LHCN-M2 (cell line): Measurements from ENCODE around the gene MYRFL. TPM values are rescaled to one million over a fixed set of nuclear protein-coding genes. Genes with fewer than 3 reads are reported as not detected.
"Not testable (repeated sequence)": the region's sequence is repeated elsewhere in the genome, so short reads cannot be mapped to it uniquely, and the experiment has no call there.

Experiments
- DNase-seq: peaks from one replicate; pipeline ENCODE4 v3.0.0-alpha.2; 2012; ENCODE audit warnings: low read depth
- total RNA-seq: library from RNA; depleted of rRNA; stranded (reverse); fragments of >200 nt; gene quantifications from 2 replicates; pipeline ENCODE4 v1.2.3, GENCODE V29; 2014

The MYRFL gene
- total RNA-seq, 1 experiment from 2014 or later = not detected

DNA sequence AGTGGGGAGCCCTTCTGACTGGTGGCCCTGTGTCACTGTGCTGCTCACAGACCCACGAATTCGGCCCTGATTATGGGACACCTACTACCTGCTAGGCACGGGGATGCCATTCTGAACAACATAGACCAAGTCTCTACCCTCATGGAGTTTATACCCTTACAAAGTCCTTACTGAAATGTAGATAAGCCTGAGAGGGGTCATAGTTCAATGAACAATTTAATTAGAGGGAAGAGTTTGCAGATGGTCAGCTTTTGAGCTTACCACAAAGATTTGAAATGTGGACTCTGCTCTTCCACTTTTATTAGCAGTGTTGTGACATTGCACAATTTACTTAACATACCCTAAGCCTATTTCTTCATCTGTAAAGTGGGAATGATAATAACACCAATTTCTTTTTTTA, 161.1 kb downstream of the MYRFL start:
- DNase-seq = no peak

DNA sequence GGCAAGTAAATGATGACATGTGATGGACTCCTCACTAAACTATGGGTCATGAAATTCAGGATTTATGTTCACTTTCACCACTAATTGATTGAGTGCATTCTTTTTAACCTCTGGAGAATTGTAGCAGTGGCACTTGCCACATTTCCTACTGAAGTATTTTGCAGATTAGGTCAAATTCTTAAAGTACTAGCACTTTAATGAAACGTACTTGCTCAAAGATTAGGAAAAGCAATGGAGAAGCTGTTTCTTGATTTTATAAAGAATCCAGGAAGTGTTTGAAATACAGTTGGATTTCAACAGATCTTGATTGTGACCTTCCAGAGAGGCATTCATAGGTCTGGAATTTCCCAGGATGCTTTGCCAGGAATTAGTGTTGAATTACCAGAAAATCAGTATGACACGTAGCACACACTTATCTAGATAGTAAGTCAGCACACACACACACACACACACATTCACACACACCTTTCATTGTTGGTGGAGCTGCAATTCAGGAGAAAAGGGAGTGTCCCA, 162.6 kb downstream of the MYRFL start:
- peak; percentile 92 for DNase-seq

DNA sequence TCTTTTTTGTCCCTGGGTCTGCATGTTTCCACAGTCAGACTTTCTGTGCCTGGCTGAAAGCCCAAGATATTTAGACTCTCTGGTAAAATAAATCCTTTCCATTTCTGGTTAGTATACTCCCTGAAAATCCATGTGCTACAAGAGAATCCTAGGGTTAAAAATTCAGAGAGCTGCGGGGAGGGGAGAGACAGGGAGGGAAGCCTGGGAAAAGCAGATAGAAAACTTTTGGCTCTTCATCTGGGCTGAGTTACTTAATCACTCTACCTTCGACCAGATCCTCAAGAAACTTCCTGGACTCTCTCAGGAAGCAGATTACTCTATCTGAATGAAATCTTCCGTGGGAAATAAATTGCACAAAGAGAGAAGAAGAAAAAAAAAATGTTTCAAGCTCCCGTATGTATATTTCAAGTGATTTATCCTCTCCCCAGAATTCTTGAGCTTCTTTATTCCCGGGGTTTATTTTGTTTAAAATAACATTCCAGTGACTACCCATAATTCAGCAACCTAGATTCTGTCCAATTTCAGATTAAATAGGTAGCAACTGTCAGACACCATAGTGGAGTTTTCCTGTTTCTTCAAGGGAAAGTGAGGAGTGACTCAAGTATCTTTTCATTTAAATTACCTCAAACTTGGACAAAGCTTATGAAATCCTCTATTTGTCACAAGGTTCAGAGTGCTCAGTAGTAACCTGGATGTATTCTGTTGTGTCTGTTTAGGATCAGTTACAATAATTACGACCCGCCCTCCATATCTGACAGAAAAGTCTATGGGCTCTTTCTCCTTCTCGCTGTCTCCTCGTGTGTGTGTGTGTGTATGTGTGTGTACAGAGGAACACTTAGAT, 163.7 kb downstream of the MYRFL start:
- DNase-seq = peak; percentile 33

DNA sequence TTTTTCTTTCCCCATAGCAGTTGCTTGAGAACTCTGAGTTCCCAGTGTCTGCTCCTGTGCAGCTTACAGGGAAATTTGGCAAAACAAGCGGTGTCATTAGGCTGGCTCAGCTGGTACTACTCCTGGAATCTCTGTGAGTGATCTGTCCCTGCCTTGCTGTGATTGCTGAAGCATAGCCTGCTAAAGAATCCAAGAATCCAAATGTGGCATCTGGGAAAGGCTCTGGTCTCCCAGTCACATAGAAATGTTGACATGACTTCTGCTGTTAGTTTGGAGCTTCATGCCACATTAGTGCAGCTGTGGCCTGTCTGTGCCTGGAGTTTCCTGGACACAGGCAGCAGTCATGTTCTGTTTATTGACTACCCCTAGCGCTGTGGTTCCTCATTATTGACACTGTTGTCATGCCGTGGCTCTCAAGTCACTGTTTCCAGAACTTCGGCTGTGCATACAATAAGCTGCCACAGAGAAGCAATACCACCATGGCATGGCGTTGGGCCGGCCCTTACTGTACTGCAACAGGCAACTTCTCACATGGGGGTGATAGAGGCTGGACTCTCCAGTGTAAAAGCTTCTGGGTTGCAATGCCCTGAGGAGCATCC, 166.8 kb downstream of the MYRFL start:
- no peak for DNase-seq

DNA sequence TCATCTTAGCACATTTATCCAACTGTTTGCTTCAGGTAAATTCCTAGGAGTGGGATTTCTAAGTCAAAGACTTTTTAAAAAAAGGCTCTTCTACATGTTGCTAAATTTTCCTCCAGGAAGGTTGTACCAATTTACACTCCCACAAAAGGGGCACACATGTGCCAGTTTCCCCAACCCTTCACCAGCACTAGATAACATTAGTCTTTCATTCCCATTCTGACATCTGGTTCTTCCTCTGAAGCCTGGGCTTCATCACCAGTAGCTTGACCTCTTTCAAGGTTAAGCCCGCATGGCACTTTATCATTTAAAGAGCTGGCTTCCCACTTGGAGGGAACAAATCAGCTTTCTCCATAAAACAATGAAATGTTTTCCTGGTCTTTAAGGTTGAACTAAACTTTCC, 168.4 kb downstream of the MYRFL start:
- no peak for DNase-seq

DNA sequence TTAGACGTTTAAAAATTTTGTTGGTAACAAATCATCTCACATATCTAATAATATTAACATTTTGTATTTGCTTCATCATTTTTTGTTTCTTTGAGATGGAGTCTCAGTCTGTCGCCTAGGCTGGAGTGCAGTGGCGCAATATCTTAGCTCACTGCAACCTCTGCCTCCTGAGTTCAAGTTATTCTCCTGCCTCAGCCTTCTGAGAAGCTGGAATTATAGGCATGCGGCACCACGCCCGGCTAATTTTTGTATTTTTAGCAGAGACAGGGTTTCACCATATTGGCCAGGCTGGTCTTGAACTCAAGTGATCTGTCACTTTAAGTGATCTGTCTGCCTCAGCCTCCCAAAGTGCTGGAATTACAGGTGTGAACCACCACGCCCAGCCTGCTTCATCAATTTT, 169.1 kb downstream of the MYRFL start:
- DNase-seq = not testable (repeated sequence)

DNA sequence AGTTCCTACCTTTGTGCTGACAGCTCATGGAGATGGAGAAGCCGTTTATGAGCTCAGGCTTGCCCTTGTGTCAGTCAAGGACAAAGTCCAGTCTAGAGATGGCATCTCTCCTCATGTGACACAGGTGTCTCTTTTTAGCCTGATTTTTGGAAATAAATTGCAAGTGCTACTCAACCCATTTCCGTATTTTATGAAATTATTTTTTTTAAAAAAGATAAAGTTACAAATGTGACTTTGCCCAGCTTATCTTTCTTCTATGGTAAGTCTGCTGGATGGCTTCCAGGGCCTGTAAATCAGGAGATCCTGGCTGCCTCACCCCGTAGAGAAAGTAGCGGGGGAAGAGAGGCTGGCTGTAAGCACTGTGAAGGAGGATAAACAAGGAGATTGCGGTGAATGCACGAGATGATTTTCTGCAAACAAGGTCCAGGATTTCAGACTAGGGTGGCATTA, 169.7 kb downstream of the MYRFL start:
- no peak for DNase-seq

DNA sequence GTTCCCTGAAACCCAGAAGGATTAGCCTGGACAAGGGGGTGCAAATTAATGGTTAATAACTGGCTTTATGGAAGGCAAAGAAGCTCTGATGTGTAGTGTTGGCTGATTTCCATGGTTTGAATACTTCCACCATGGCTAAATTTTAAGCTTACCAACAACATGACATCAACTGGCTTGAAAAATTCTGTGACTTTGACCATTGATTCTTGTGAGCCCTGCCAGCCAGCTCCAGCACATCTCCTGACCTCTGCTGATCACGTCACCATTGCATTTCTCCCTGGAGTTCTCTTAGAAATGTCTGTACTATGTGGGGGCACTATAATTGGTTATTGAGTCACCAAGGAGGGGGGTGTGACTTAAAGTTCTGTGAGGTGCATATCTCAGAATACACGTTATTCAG, 171.2 kb downstream of the MYRFL start:
- no peak for DNase-seq

DNA sequence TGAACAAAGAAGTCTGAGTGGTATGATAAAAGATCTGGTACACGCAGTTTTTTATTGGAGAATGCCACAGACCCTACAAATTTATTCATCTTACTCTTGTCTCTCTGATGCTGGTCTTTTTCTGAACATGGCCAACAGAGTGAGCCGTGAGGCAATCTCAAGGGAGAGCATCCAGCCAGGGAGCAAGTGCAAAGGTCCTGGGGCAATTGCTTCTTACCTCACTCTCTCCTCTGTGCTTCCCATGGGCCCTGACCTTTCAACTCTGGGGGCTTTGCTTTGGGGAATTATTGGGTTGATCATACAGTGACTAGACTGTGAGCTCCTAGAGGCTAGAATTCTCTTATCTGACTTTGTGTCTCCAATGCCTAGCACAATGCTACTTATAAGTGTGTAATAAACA, 171.7 kb downstream of the MYRFL start:
- no peak for DNase-seq

DNA sequence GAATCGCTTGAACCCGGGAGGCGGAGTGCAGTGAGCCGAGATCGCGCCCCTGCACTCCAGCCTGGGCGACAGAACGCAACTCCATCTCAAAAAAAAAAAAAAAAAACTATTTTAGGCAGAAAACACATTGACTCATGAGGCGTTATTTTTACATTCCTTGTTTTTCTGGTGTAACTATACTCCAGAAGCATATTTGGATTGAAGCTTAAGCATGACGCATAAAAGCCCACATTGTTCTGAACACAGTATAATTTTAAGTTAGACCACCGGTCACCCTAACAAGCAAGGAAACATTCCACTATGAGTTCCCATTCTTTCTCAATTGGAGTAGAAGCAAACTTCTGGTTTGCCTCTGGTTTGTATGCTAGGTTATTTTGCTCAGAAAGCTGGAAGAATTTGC, 173.0 kb downstream of the MYRFL start:
- DNase-seq = peak; percentile 59

DNA sequence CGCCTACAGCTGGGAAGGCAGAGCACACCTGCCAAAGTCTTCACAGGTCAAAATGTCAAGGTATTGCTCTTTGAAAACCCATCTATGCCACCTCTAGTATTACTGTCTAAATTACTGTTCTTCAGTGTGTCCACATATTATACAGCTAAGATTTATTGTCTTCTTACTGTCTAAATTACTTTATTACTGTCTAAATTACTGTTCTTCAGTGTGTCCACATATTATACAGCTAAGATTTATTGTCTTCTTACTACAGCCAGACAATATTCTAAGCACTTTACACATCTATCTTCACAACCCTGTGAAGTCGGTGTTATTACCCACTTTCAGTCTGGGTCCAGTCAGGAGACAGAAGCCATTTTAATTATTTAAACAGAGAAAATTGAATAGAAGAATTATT, 173.9 kb downstream of the MYRFL start:
- no peak for DNase-seq

DNA sequence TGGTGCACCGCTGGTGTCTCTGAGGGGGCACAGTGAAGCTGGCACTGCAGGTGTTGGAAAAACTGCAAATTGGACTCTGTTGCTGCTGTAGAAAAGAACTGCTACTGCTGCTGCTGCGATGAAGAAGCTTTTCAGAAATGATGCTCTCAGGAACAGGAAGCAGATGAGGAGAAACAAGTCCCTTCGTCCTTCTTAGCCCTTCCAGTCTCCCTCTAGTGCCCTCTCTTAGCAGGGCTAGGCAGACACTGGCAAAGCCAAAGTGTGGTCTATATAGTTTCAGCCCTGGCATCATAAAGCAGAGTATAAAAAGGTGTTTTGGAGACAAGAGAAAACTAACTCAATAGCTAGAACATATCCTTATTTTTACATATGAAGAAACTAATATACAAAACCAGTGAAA, 174.5 kb downstream of the MYRFL start:
- no peak for DNase-seq

DNA sequence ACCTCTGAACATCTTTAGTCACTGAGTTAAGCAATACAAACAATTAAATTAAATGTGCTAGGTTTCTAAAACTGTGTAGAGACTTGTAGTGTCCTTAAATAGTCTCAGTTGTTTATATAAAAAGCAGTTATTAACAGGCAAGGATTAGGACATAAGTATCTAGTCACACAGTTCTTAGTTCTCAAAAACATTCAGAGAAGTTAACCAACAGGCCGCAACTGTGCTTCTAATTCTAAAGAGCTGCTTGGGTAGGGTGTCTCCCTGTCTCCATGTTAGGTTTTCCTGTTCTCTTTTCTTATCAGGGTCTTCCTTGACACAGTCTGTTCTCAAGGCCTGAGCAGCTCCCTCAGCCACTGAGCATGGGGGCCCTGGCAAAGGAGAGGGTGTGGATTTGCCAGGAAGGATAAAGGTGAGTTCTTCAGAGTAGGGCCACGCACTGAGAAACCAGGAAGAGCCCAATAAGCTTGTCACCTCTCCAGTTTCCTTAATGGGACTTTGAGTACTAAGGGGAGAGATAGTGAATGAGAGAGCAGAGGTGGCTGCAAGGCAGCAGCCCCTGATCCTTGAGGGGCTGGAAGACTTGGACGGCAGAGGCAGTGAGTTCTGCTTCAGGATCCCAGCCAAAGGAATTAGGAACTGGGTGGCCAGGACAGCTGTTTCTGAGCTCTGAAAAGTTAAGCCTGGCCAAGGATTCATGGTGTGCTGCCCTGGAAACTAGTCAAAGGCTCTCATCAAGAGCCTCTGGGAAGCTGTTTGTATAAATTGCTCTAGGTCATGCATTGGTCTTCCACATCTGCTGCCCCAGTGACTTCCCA, 177.3 kb downstream of the MYRFL start:
- no peak for DNase-seq

DNA sequence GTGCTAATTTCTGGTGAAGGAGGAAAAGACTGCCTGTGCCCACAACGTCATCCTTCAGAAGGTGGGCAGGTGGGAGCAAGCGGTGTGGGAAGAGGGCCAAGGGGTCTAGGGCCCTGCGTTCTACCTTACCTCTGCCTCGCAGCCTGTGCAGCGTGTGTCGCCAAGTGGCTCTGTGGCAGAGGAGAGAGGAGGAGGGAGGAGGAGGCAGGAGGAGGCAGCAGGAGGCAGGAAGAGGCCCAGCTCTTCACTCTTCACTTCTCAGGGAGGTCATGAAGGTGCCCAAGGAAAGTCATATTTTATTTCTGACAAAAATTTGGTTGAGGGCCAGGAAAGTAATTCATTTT, 177.9 kb downstream of the MYRFL start:
- no peak for DNase-seq

DNA sequence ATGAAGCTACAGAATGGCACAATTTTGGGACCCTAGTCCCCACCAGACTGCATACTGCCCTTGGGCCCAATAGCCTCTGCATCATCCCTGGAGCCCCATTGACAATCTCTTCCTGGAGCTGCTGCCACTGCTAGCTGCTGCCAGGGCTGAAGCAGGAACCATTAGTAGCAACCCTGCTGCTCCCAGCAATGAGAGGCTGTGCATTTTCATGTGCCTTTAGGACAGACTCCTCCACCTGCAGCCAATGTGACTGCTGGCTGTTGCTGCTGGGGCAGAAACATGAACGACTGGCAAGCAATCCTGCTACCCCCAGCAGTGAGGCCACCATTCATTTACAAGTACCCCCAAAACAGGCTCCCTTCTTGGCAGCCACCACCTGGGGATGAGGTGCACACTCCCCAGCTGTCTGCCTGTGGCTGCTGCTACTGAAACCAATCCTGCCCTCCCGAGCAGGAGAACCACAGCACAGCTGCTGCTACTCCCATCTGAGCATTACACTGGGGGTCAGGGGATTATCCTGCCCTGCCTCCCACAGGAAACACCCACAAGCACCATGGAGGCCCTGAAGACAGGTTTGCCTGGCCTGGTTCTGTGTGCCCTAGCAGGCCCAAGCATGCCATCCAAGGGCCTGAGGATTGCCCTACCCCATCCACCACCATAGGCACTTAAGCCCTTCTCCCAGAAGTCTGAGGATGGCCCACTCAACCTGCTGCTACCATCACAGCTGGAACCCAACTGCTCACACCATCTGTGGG, 181.0 kb downstream of the MYRFL start:
- DNase-seq = no peak

DNA sequence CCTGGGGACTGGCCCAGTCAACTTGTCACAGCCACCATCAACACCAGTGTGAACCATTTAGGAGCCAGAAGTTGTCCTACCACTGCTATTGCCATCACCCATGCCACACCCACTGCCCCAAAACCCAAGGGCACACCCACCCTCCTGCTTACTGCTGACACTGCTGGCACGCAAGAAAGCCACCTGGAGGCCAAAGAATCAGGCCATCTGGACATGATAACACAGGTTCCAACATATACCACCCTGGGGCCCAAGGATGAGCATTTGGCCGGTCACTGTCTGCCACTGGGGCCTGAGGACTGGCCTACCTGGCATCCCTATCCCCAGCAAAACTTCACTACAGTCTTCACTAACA, 181.6 kb downstream of the MYRFL start:
- no peak for DNase-seq

DNA sequence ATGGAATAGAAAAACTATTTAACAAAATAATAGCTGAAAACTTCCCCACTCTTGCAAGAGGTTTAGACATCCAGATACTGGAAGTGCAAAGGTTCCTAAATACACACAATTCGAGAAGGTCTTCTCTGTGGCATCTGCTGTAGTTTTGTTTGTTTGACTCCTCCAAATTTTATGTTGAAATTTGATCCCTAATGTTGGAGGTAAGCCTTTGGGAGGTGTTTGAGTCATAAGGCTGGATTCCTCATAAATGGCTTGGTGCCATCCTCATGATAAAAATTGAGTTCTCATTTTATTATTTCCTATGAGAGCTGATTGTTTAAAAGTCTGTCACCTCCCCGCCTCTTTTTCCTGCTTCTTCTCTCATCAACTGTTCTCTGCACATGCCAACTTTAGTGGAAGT, 182.7 kb downstream of the MYRFL start:
- DNase-seq = no peak
